ENCODE results near the gene ADAMTS16. TPM values are rescaled to one million over a fixed set of nuclear protein-coding genes. Genes with fewer than 3 reads are reported as not detected.

The ADAMTS16 gene
- total and polyA plus RNA-seq, 2 experiments from 2014 or later: 2.8 to 15.4 TPM

DNA sequence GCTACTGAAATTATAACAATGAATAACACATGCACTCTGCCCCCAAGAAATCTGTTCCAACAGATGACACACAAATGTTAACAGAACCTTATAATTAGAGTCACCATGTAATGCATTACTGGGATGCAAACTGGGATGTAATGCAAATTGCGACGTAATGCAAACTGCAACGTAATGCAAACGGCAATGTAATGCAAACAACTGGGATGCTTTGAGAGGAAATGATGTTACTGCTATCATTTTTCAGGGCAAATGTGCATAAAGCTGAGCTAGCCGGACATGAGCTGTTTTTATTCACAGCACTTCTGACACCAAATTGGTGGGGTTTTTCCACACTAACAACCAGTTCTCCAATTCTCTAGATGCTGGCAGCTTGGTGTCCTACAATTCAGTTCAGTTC, 117.2 kb downstream of the ADAMTS16 start (continued):
- TF ChIP-seq, protein P1, sequence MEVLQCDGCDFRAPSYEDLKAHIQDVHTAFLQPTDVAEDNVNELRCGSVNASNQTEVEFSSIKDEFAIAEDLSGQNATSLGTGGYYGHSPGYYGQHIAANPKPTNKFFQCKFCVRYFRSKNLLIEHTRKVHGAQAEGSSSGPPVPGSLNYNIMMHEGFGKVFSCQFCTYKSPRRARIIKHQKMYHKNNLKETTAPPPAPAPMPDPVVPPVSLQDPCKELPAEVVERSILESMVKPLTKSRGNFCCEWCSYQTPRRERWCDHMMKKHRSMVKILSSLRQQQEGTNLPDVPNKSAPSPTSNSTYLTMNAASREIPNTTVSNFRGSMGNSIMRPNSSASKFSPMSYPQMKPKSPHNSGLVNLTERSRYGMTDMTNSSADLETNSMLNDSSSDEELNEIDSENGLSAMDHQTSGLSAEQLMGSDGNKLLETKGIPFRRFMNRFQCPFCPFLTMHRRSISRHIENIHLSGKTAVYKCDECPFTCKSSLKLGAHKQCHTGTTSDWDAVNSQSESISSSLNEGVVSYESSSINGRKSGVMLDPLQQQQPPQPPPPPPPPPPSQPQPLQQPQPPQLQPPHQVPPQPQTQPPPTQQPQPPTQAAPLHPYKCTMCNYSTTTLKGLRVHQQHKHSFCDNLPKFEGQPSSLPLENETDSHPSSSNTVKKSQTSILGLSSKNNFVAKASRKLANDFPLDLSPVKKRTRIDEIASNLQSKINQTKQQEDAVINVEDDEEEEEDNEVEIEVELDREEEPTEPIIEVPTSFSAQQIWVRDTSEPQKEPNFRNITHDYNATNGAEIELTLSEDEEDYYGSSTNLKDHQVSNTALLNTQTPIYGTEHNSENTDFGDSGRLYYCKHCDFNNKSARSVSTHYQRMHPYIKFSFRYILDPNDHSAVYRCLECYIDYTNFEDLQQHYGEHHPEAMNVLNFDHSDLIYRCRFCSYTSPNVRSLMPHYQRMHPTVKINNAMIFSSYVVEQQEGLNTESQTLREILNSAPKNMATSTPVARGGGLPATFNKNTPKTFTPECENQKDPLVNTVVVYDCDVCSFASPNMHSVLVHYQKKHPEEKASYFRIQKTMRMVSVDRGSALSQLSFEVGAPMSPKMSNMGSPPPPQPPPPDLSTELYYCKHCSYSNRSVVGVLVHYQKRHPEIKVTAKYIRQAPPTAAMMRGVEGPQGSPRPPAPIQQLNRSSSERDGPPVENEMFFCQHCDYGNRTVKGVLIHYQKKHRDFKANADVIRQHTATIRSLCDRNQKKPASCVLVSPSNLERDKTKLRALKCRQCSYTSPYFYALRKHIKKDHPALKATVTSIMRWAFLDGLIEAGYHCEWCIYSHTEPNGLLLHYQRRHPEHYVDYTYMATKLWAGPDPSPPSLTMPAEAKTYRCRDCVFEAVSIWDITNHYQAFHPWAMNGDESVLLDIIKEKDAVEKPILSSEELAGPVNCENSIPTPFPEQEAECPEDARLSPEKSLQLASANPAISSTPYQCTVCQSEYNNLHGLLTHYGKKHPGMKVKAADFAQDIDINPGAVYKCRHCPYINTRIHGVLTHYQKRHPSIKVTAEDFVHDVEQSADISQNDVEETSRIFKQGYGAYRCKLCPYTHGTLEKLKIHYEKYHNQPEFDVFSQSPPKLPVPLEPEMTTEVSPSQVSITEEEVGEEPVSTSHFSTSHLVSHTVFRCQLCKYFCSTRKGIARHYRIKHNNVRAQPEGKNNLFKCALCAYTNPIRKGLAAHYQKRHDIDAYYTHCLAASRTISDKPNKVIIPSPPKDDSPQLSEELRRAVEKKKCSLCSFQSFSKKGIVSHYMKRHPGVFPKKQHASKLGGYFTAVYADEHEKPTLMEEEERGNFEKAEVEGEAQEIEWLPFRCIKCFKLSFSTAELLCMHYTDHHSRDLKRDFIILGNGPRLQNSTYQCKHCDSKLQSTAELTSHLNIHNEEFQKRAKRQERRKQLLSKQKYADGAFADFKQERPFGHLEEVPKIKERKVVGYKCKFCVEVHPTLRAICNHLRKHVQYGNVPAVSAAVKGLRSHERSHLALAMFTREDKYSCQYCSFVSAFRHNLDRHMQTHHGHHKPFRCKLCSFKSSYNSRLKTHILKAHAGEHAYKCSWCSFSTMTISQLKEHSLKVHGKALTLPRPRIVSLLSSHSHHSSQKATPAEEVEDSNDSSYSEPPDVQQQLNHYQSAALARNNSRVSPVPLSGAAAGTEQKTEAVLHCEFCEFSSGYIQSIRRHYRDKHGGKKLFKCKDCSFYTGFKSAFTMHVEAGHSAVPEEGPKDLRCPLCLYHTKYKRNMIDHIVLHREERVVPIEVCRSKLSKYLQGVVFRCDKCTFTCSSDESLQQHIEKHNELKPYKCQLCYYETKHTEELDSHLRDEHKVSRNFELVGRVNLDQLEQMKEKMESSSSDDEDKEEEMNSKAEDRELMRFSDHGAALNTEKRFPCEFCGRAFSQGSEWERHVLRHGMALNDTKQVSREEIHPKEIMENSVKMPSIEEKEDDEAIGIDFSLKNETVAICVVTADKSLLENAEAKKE (CRISPR knock-in tag; IDR thresholded peaks at IDR 0.05): no peak
- TF ChIP-seq, protein P2, sequence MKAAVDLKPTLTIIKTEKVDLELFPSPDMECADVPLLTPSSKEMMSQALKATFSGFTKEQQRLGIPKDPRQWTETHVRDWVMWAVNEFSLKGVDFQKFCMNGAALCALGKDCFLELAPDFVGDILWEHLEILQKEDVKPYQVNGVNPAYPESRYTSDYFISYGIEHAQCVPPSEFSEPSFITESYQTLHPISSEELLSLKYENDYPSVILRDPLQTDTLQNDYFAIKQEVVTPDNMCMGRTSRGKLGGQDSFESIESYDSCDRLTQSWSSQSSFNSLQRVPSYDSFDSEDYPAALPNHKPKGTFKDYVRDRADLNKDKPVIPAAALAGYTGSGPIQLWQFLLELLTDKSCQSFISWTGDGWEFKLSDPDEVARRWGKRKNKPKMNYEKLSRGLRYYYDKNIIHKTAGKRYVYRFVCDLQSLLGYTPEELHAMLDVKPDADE (IDR thresholded peaks at IDR 0.05): no peak
- TF ChIP-seq STAT1 (IDR thresholded peaks at IDR 0.05; ENCODE audit: unreplicated experiment) (no peak), EZH2phosphoT487 (IDR thresholded peaks at IDR 0.05; ENCODE audit: unreplicated experiment) (no peak)

DNA sequence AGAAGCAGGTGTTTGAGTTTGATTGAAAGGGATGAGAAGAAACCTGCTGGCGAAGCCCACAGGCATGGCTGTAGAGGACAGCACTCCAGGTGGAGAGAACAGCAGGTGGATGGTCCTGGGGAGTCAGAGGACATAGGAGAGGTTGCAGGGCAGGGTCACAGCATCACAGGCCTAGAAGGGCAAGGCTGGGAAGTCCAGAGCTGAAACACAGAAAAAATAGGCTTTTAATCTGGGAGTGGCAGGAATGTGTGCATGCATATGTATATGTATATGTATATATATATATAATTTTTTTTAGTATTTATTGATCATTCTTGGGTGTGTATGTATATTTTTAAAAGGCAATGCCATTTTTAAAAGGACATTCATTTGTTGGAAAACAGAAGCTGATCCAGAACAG, 118.4 kb downstream of the ADAMTS16 start:
- H4K20me1 ChIP-seq (replicated peaks; ENCODE audit: insufficient read depth): no peaks in the 10 kb centered on the region
- no peak for ATAC-seq
- H3K4me2 ChIP-seq: no peak overlapping the region
- H3K4me1 ChIP-seq (ENCODE audit: insufficient read depth): peaks cover 19% of the 10 kb centered on the region
- H3K9me3 Mint-ChIP-seq: peaks cover 21% of the 10 kb centered on the region
- DNase-seq (ENCODE audit: low spot score): no peak
- no peak overlapping the region for H3K27ac Mint-ChIP-seq
- no peak overlapping the region for H3K27ac ChIP-seq (ENCODE audit: low read depth)
- H3K27me3 Mint-ChIP-seq (ENCODE audit: insufficient read depth, low read depth, poor library complexity): peaks cover 9% of the 10 kb centered on the region
- no peak overlapping the region for H3K4me3 Mint-ChIP-seq
- H3K79me2 ChIP-seq (replicated peaks; ENCODE audit: insufficient read depth): no peaks in the 10 kb centered on the region
- H3F3A ChIP-seq (replicated peaks; ENCODE audit: low read depth): no peaks in the 10 kb centered on the region
- H2AFZ ChIP-seq: no peak overlapping the region
- H3K9me2 ChIP-seq (ENCODE audit: insufficient read depth): peaks cover 3% of the 10 kb centered on the region; the same call in 1 of the 2 replicates
- H3K4me3 ChIP-seq: no peak overlapping the region
- H3K4me1 Mint-ChIP-seq: peaks cover 14% of the 10 kb centered on the region; the same call in 2 of the 3 replicates
- H3K36me3 Mint-ChIP-seq (ENCODE audit: low read depth): peaks cover 39% of the 10 kb centered on the region
- H3K27me3 ChIP-seq (ENCODE audit: insufficient read depth): no peaks in the 10 kb centered on the region
- H3K36me3 ChIP-seq (ENCODE audit: insufficient read depth): peaks cover 27% of the 10 kb centered on the region
- TF ChIP-seq JUNB (IDR thresholded peaks at IDR 0.05; ENCODE audit: unreplicated experiment) (no peak), ZNF331 (CRISPR knock-in tag; IDR thresholded peaks at IDR 0.05; ENCODE audit: low read depth) (no peak), EZH2 (IDR thresholded peaks at IDR 0.05; ENCODE audit: low read depth, unreplicated experiment) (no peak), STAT1 (IDR thresholded peaks at IDR 0.05; ENCODE audit: unreplicated experiment) (no peak), NANOG (IDR thresholded peaks at IDR 0.05; ENCODE audit: borderline replicate concordance) (no peak), CREB1 (CRISPR knock-in tag; IDR thresholded peaks at IDR 0.05; ENCODE audit: low read depth) (no peak)
- TF ChIP-seq, protein P1 (CRISPR knock-in tag; IDR thresholded peaks at IDR 0.05): no peak
